Measurements from ENCODE around the gene FNDC10. TPM values are rescaled to one million over a fixed set of nuclear protein-coding genes. Genes with fewer than 3 reads are reported as not detected.

The FNDC10 gene
- total and polyA plus RNA-seq, 9 of the 15 experiments (the other 6 are each of a cell fraction or from before 2014, with no cell fraction given): 0.08 to 6.3 (median 1.6) TPM

DNA sequence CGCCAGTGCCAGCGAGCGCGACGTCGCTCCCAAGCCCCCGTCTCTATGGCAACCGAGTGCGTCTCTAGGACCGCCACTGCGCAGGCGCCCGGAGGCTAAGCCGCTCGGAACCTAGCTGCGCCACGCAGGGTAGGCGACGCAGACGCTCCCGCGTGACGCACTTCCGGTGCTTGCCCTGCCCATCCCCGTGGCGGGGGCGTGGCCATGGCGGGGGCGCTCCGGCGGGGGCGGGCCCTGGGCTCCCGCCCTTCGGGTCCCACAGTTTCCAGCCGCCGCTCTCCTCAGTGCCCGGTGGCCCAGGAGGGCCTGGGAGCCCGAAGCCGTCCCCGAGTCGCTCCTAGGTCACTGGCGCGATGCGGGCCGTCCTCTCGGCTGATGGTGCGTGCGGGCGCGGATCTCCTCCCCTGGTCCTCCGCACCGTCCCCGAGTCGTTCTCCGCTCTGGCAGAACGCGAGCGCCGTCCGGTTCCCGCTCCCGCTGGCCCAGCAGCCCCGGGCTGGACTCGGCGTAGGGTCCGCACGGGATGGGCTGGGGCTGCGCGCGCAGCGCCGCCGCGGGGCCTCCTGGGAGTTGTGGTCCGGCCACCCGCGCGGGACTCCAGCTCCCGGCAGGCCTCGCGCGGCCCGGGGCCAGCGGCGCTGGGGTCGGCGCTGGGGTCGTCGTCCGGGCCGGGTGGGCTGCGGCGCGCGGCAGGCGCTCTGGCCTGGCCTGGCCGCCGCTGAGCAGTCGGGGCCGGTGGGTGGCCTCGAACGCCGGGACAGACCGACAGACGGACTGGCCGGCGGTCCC is 15.5 kb upstream of the FNDC10 start, which contains the start of gene MIB2 (continued):
- TF ChIP-seq, protein P1, sequence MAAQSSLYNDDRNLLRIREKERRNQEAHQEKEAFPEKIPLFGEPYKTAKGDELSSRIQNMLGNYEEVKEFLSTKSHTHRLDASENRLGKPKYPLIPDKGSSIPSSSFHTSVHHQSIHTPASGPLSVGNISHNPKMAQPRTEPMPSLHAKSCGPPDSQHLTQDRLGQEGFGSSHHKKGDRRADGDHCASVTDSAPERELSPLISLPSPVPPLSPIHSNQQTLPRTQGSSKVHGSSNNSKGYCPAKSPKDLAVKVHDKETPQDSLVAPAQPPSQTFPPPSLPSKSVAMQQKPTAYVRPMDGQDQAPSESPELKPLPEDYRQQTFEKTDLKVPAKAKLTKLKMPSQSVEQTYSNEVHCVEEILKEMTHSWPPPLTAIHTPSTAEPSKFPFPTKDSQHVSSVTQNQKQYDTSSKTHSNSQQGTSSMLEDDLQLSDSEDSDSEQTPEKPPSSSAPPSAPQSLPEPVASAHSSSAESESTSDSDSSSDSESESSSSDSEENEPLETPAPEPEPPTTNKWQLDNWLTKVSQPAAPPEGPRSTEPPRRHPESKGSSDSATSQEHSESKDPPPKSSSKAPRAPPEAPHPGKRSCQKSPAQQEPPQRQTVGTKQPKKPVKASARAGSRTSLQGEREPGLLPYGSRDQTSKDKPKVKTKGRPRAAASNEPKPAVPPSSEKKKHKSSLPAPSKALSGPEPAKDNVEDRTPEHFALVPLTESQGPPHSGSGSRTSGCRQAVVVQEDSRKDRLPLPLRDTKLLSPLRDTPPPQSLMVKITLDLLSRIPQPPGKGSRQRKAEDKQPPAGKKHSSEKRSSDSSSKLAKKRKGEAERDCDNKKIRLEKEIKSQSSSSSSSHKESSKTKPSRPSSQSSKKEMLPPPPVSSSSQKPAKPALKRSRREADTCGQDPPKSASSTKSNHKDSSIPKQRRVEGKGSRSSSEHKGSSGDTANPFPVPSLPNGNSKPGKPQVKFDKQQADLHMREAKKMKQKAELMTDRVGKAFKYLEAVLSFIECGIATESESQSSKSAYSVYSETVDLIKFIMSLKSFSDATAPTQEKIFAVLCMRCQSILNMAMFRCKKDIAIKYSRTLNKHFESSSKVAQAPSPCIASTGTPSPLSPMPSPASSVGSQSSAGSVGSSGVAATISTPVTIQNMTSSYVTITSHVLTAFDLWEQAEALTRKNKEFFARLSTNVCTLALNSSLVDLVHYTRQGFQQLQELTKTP (IDR thresholded peaks at IDR 0.05; ENCODE audit: low read depth in 1 of 2, partially characterized antibody in 2 of 2): peak in 1 of 2 experiments; percentile 87
- TF ChIP-seq HDAC3 (IDR thresholded peaks at IDR 0.05; ENCODE audit: borderline replicate concordance, partially characterized antibody) (no peak), ZNF12 (CRISPR knock-in tag; IDR thresholded peaks at IDR 0.05) (peak; percentile 80; the same call in 1 of the 2 replicates), ZNF436 (CRISPR knock-in tag; IDR thresholded peaks at IDR 0.05) (no peak), CBFA2T2 (conservative IDR thresholded peaks at IDR 0.05) (no peak), TAF7 (tag; IDR thresholded peaks at IDR 0.05) (peak; percentile 61), KHSRP (IDR thresholded peaks at IDR 0.05) (peak; percentile 87), RBM39 (optimal IDR thresholded peaks at IDR 0.05; ENCODE audit: low read depth, low read length) (no peak), PHF8 (IDR thresholded peaks at IDR 0.05; ENCODE audit: borderline replicate concordance, low read length) (peak; percentile 97), ZNF165 (CRISPR knock-in tag; IDR thresholded peaks at IDR 0.05; ENCODE audit: borderline replicate concordance) (no peak), CHD4 (IDR thresholded peaks at IDR 0.05; ENCODE audit: insufficient read depth, insufficient replicate concordance, low read depth, low read length, poor library complexity, severe bottlenecking) (no peak), HDAC8 (tag; IDR thresholded peaks at IDR 0.05) (no peak), HOXB6 (CRISPR knock-in tag; IDR thresholded peaks at IDR 0.05; ENCODE audit: borderline replicate concordance) (no peak)
- TF ChIP-seq, protein P2, sequence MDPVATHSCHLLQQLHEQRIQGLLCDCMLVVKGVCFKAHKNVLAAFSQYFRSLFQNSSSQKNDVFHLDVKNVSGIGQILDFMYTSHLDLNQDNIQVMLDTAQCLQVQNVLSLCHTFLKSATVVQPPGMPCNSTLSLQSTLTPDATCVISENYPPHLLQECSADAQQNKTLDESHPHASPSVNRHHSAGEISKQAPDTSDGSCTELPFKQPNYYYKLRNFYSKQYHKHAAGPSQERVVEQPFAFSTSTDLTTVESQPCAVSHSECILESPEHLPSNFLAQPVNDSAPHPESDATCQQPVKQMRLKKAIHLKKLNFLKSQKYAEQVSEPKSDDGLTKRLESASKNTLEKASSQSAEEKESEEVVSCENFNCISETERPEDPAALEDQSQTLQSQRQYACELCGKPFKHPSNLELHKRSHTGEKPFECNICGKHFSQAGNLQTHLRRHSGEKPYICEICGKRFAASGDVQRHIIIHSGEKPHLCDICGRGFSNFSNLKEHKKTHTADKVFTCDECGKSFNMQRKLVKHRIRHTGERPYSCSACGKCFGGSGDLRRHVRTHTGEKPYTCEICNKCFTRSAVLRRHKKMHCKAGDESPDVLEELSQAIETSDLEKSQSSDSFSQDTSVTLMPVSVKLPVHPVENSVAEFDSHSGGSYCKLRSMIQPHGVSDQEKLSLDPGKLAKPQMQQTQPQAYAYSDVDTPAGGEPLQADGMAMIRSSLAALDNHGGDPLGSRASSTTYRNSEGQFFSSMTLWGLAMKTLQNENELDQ (CRISPR knock-in tag; IDR thresholded peaks at IDR 0.05; ENCODE audit: borderline replicate concordance): no peak
- TF ChIP-seq, protein P3, sequence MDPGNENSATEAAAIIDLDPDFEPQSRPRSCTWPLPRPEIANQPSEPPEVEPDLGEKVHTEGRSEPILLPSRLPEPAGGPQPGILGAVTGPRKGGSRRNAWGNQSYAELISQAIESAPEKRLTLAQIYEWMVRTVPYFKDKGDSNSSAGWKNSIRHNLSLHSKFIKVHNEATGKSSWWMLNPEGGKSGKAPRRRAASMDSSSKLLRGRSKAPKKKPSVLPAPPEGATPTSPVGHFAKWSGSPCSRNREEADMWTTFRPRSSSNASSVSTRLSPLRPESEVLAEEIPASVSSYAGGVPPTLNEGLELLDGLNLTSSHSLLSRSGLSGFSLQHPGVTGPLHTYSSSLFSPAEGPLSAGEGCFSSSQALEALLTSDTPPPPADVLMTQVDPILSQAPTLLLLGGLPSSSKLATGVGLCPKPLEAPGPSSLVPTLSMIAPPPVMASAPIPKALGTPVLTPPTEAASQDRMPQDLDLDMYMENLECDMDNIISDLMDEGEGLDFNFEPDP (CRISPR knock-in tag; IDR thresholded peaks at IDR 0.05): no peak
- TF ChIP-seq, protein P4, sequence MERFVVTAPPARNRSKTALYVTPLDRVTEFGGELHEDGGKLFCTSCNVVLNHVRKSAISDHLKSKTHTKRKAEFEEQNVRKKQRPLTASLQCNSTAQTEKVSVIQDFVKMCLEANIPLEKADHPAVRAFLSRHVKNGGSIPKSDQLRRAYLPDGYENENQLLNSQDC (CRISPR knock-in tag; IDR thresholded peaks at IDR 0.05): peak; percentile 87; the same call in 1 of the 2 replicates
- TF ChIP-seq, protein P5, sequence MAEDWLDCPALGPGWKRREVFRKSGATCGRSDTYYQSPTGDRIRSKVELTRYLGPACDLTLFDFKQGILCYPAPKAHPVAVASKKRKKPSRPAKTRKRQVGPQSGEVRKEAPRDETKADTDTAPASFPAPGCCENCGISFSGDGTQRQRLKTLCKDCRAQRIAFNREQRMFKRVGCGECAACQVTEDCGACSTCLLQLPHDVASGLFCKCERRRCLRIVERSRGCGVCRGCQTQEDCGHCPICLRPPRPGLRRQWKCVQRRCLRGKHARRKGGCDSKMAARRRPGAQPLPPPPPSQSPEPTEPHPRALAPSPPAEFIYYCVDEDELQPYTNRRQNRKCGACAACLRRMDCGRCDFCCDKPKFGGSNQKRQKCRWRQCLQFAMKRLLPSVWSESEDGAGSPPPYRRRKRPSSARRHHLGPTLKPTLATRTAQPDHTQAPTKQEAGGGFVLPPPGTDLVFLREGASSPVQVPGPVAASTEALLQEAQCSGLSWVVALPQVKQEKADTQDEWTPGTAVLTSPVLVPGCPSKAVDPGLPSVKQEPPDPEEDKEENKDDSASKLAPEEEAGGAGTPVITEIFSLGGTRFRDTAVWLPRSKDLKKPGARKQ (CRISPR knock-in tag; IDR thresholded peaks at IDR 0.05): no peak

Measured in K562 (cell line).